ENCODE data around the gene GABARAPL2. TPM values are rescaled to one million over a fixed set of nuclear protein-coding genes. Genes with fewer than 3 reads are reported as not detected.

Gene GABARAPL2
- polyA plus RNA-seq, 1 donor from 2014 or later = 344 TPM

DNA sequence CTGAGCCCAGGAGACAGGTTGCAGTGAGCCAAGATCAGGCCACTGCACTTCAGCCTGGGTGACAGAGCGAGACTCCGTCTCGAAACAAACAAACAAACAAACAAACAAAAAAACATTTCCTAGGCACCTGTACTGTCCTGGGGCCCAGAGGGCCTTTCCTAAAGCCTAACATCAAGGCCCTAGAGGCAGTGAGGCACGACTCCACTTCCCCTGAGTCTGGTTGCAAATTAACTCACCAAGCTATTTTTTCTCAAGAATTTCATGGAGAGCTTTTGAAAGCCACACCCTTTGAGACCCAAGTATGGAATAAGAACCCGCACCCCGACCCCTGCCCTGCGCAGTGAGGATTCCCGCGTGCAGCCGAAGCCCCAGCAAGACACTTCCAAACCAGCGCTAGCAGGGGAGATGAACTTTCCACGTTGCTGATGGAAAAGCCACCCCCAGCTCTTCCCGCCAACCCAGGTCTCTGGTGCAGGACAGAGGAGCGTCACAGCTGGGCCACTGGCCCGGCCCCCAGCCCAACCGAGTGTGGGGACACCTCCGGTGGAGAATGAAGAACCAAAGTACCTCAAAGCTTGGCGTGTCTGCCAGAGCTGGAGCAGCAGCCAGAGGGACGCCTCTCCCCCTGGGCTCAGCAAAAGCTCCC lies 31.5 kb upstream of the GABARAPL2 start:
- Histone ChIP-seq H3K9me2 (ENCODE audit: insufficient read depth, low read length) (no peaks in the 10 kb centered on the region), H3K4me2 (ENCODE audit: low read length) (no peak overlapping the region), H4K20me1 (ENCODE audit: insufficient read depth) (no peaks in the 10 kb centered on the region), H3K36me3 (ENCODE audit: insufficient read depth, low read length) (no peaks in the 10 kb centered on the region), H3K9ac (ENCODE audit: low read length) (no peak overlapping the region), H3K79me2 (replicated peaks; ENCODE audit: insufficient read depth, low read length) (no peaks in the 10 kb centered on the region), H3K4me3 (ENCODE audit: low read length) (no peak overlapping the region), H3K9me3 (ENCODE audit: low read length) (no peaks in the 10 kb centered on the region), H3F3A (ENCODE audit: insufficient read depth, low read length, poor library complexity, severe bottlenecking) (no peaks in the 10 kb centered on the region), H3K27ac (ENCODE audit: low read length) (no peak overlapping the region), H3K27me3 (ENCODE audit: insufficient read depth, low read depth, low read length) (no peaks in the 10 kb centered on the region), H2AFZ (ENCODE audit: low read depth, low read length) (no peak overlapping the region)
- TF ChIP-seq EZH2 (IDR thresholded peaks at IDR 0.05; ENCODE audit: borderline replicate concordance, insufficient read depth, low read length, poor library complexity, severe bottlenecking) (no peak), MXI1 (conservative IDR thresholded peaks at IDR 0.05; ENCODE audit: poor library complexity, severe bottlenecking) (no peak), CTCF (IDR thresholded peaks at IDR 0.05; ENCODE audit: poor library complexity, severe bottlenecking) (no peak), POLR2AphosphoS5 (IDR thresholded peaks at IDR 0.05) (no peak), EP300 (conservative IDR thresholded peaks at IDR 0.05; ENCODE audit: poor library complexity, severe bottlenecking) (no peak), SMC3 (conservative IDR thresholded peaks at IDR 0.05; ENCODE audit: poor library complexity) (no peak), RAD21 (conservative IDR thresholded peaks at IDR 0.05) (no peak), TAF1 (IDR thresholded peaks at IDR 0.05; ENCODE audit: low read depth) (no peak)
- TF ChIP-seq, protein P1, sequence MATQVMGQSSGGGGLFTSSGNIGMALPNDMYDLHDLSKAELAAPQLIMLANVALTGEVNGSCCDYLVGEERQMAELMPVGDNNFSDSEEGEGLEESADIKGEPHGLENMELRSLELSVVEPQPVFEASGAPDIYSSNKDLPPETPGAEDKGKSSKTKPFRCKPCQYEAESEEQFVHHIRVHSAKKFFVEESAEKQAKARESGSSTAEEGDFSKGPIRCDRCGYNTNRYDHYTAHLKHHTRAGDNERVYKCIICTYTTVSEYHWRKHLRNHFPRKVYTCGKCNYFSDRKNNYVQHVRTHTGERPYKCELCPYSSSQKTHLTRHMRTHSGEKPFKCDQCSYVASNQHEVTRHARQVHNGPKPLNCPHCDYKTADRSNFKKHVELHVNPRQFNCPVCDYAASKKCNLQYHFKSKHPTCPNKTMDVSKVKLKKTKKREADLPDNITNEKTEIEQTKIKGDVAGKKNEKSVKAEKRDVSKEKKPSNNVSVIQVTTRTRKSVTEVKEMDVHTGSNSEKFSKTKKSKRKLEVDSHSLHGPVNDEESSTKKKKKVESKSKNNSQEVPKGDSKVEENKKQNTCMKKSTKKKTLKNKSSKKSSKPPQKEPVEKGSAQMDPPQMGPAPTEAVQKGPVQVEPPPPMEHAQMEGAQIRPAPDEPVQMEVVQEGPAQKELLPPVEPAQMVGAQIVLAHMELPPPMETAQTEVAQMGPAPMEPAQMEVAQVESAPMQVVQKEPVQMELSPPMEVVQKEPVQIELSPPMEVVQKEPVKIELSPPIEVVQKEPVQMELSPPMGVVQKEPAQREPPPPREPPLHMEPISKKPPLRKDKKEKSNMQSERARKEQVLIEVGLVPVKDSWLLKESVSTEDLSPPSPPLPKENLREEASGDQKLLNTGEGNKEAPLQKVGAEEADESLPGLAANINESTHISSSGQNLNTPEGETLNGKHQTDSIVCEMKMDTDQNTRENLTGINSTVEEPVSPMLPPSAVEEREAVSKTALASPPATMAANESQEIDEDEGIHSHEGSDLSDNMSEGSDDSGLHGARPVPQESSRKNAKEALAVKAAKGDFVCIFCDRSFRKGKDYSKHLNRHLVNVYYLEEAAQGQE (IDR thresholded peaks at IDR 0.05; ENCODE audit: borderline replicate concordance) = no peak

GRCh38 chr16:75535211-75535843 lies 30.9 kb upstream of the GABARAPL2 start:
- no peak overlapping the region for H3K9ac ChIP-seq (ENCODE audit: low read length)
- H3K27ac ChIP-seq (ENCODE audit: low read length) = no peak overlapping the region
- TF ChIP-seq CTCF (IDR thresholded peaks at IDR 0.05; ENCODE audit: poor library complexity, severe bottlenecking) (no peak), EP300 (conservative IDR thresholded peaks at IDR 0.05; ENCODE audit: poor library complexity, severe bottlenecking) (no peak), MXI1 (conservative IDR thresholded peaks at IDR 0.05; ENCODE audit: poor library complexity, severe bottlenecking) (no peak), RAD21 (conservative IDR thresholded peaks at IDR 0.05) (no peak), TAF1 (IDR thresholded peaks at IDR 0.05; ENCODE audit: low read depth) (no peak), EZH2 (IDR thresholded peaks at IDR 0.05; ENCODE audit: borderline replicate concordance, insufficient read depth, low read length, poor library complexity, severe bottlenecking) (no peak), SMC3 (conservative IDR thresholded peaks at IDR 0.05; ENCODE audit: poor library complexity) (no peak), POLR2AphosphoS5 (IDR thresholded peaks at IDR 0.05) (no peak)
- TF ChIP-seq, protein P1 (IDR thresholded peaks at IDR 0.05; ENCODE audit: borderline replicate concordance) = no peak
- H3F3A ChIP-seq (ENCODE audit: insufficient read depth, low read length, poor library complexity, severe bottlenecking) = no peaks in the 10 kb centered on the region
- H3K27me3 ChIP-seq (ENCODE audit: insufficient read depth, low read depth, low read length) = no peaks in the 10 kb centered on the region
- H3K4me3 ChIP-seq (ENCODE audit: low read length) = no peak overlapping the region
- H3K36me3 ChIP-seq (ENCODE audit: insufficient read depth, low read length) = no peaks in the 10 kb centered on the region
- no peaks in the 10 kb centered on the region for H3K79me2 ChIP-seq (replicated peaks; ENCODE audit: insufficient read depth, low read length)
- no peak overlapping the region for H3K4me2 ChIP-seq (ENCODE audit: low read length)
- no peaks in the 10 kb centered on the region for H4K20me1 ChIP-seq (ENCODE audit: insufficient read depth)
- H3K9me3 ChIP-seq (ENCODE audit: low read length) = no peaks in the 10 kb centered on the region
- H3K9me2 ChIP-seq (ENCODE audit: insufficient read depth, low read length) = no peaks in the 10 kb centered on the region
- H2AFZ ChIP-seq (ENCODE audit: low read depth, low read length) = no peak overlapping the region

All from neural cell (in vitro differentiated cells).